Kidney epithelial cell (primary cell): ENCODE measurements around the gene LSM4. TPM values are rescaled to one million over a fixed set of nuclear protein-coding genes. Genes with fewer than 3 reads are reported as not detected.
"Not testable (repeated sequence)": the region's sequence is repeated elsewhere in the genome, so short reads cannot be mapped to it uniquely, and the experiment has no call there.

ENCODE experiments used
- DNase-seq: peaks from one replicate; pipeline ENCODE4 v3.0.0-alpha.2; 2010; ENCODE audit warnings: low read depth
- H3K27me3 ChIP-seq: 2 replicates; pipeline ENCODE4 v1.6.0; 2011; ENCODE audit warnings: low read length; ENCODE audit not compliant: control insufficient read depth, insufficient read depth
- H3K36me3 ChIP-seq: 2 replicates; pipeline ENCODE4 v1.5.1; 2011; ENCODE audit warnings: low read length; ENCODE audit not compliant: control insufficient read depth, insufficient read depth
- H3K4me3 ChIP-seq: 2 replicates; pipeline ENCODE4 v1.5.1; 2011; ENCODE audit warnings: low read depth, mild to moderate bottlenecking, control low read depth, low read length
- CTCF ChIP-seq: IDR thresholded peaks from 2 replicates; pipeline ENCODE4 v1.5.1; 2011; ENCODE audit warnings: mild to moderate bottlenecking, moderate library complexity, low read length, control low read depth, inconsistent platforms; ENCODE audit not compliant: insufficient read depth, poor library complexity, severe bottlenecking
- total RNA-seq: library from RNA; depleted of rRNA; stranded (reverse); fragments of >200 nt; gene quantifications from 2 replicates; pipeline ENCODE4 v1.2.3, GENCODE V29; 2015

LSM4 gene
- total RNA-seq, 1 donor from 2014 or later: 367 TPM

GRCh38 chr19:18362934-18363542 is 40.2 kb upstream of the LSM4 start:
- no peak for TF ChIP-seq CTCF
- Histone ChIP-seq H3K36me3 (no peaks in the 10 kb centered on the region), H3K27me3 (no peaks in the 10 kb centered on the region), H3K4me3 (no peak overlapping the region)
- DNase-seq: no peak

- no peak for TF ChIP-seq CTCF
- no peaks in the 10 kb centered on the region for H3K27me3 ChIP-seq
- no peak for DNase-seq
Measured at GRCh38 chr19:18361646-18362045, 38.8 kb upstream of the LSM4 start.

GRCh38 chr19:18357041-18357440 is 34.2 kb upstream of the LSM4 start:
- Histone ChIP-seq H3K27me3 (no peaks in the 10 kb centered on the region), H3K36me3 (peaks cover 3% of the 10 kb centered on the region), H3K4me3 (no peak overlapping the region)
- DNase-seq: no peak
- TF ChIP-seq CTCF: no peak

More at GRCh38 chr19:18361646-18362045, 38.8 kb upstream of the LSM4 start:
- no peak overlapping the region for H3K4me3 ChIP-seq
- peaks cover 1% of the 10 kb centered on the region for H3K36me3 ChIP-seq

GRCh38 chr19:18354743-18355142 is 31.9 kb upstream of the LSM4 start:
- H3K36me3 ChIP-seq, H3K27me3 ChIP-seq, H3K4me3 ChIP-seq, DNase-seq: not testable (repeated sequence)

- TF ChIP-seq CTCF: no peak
- no peak for DNase-seq
- Histone ChIP-seq H3K27me3 (no peaks in the 10 kb centered on the region), H3K4me3 (no peak overlapping the region), H3K36me3 (peaks cover 3% of the 10 kb centered on the region)
Measured at GRCh38 chr19:18353378-18354005, 30.6 kb upstream of the LSM4 start.

GRCh38 chr19:18351544-18351943 is 28.7 kb upstream of the LSM4 start:
- Histone ChIP-seq H3K36me3 (peaks cover 1% of the 10 kb centered on the region), H3K4me3 (no peak overlapping the region), H3K27me3 (no peaks in the 10 kb centered on the region)
- TF ChIP-seq CTCF: no peak
- no peak for DNase-seq
